Dermis blood vessel endothelial cell (primary cell): ENCODE measurements around the gene NUP93. TPM values are rescaled to one million over a fixed set of nuclear protein-coding genes. Genes with fewer than 3 reads are reported as not detected.
"Not testable (repeated sequence)": the region's sequence is repeated elsewhere in the genome, so short reads cannot be mapped to it uniquely, and the experiment has no call there.

ENCODE experiments used
- DNase-seq: peaks from one replicate; pipeline ENCODE4 v3.0.0; 2010
- total RNA-seq: library from RNA; depleted of rRNA; stranded (reverse); fragments of >200 nt; gene quantifications from 2 replicates; pipeline ENCODE4 v1.2.3, GENCODE V29; 2014

Gene NUP93
- total RNA-seq, 1 donor from 2014 or later = 59.7 TPM

- DNase-seq = no peak
Observed at GRCh38 chr16:56872863-56873391, 143.0 kb downstream of the NUP93 start.

- no peak for DNase-seq
Observed at GRCh38 chr16:56874800-56875199, 144.9 kb downstream of the NUP93 start.

GRCh38 chr16:56876048-56876447 is 146.1 kb downstream of the NUP93 start:
- DNase-seq = no peak

GRCh38 chr16:56877486-56878182 is 147.7 kb downstream of the NUP93 start:
- DNase-seq = no peak

GRCh38 chr16:56878282-56878854 is 148.4 kb downstream of the NUP93 start:
- no peak for DNase-seq

GRCh38 chr16:56879276-56879675 is 149.3 kb downstream of the NUP93 start:
- DNase-seq = no peak

- no peak for DNase-seq
Observed at GRCh38 chr16:56880176-56880575, 150.2 kb downstream of the NUP93 start.

GRCh38 chr16:56880685-56881084 is 150.8 kb downstream of the NUP93 start:
- no peak for DNase-seq

GRCh38 chr16:56882077-56882800 is 152.3 kb downstream of the NUP93 start:
- no peak for DNase-seq

GRCh38 chr16:56883586-56883985 is 153.7 kb downstream of the NUP93 start:
- DNase-seq = no peak

GRCh38 chr16:56884026-56884582 is 154.2 kb downstream of the NUP93 start:
- DNase-seq = no peak

GRCh38 chr16:56884929-56885328 is 155.0 kb downstream of the NUP93 start:
- not testable (repeated sequence) for DNase-seq

GRCh38 chr16:56885446-56886162 is 155.7 kb downstream of the NUP93 start:
- no peak for DNase-seq

- DNase-seq = no peak
Observed at GRCh38 chr16:56886296-56886695, 156.4 kb downstream of the NUP93 start.

- DNase-seq = no peak
Observed at GRCh38 chr16:56886826-56887225, 156.9 kb downstream of the NUP93 start.

GRCh38 chr16:56888806-56889205 is 158.9 kb downstream of the NUP93 start:
- no peak for DNase-seq

GRCh38 chr16:56889206-56889605 is 159.3 kb downstream of the NUP93 start:
- no peak for DNase-seq

GRCh38 chr16:56891685-56892084 is 161.8 kb downstream of the NUP93 start:
- DNase-seq = no peak

GRCh38 chr16:56892705-56893104 is 162.8 kb downstream of the NUP93 start:
- DNase-seq = no peak

GRCh38 chr16:56894331-56894917 is 164.5 kb downstream of the NUP93 start:
- DNase-seq = no peak

GRCh38 chr16:56895813-56896212 is 165.9 kb downstream of the NUP93 start:
- DNase-seq = no peak

GRCh38 chr16:56896244-56896643 is 166.3 kb downstream of the NUP93 start:
- no peak for DNase-seq
